ENCODE results near the gene GPRIN3.

GRCh38 chr4:89305712-89306437 is 1.7 kb downstream of the GPRIN3 start:
- TF ChIP-seq POLR2AphosphoS5 (IDR thresholded peaks at IDR 0.05; ENCODE audit: insufficient read depth in 1 of 2, low read depth in 1 of 2) (no peak), CTCF (IDR thresholded peaks at IDR 0.05) (no peak), POLR2A (IDR thresholded peaks at IDR 0.05) (no peak)

Data from vagina (tissue), 2 donors.